BJ (cell line): ENCODE results near the gene ADCY9. TPM values are rescaled to one million over a fixed set of nuclear protein-coding genes. Genes with fewer than 3 reads are reported as not detected.

ENCODE experiments used
- CTCF ChIA-PET: fragments of 350-600 bp; formaldehyde crosslinking; extraction: SDS; loops from one replicate; lab custom pipeline; 2021; ENCODE audit warnings: antibody characterized with exemption, inconsistent platforms; lab: Yijun Ruan, JAX
- POLR2A ChIA-PET: fragments of 300-600 bp; sonication (Branson Sonifier 250); formaldehyde crosslinking; extraction: SDS; loops from one replicate; lab custom pipeline; 2021; ENCODE audit warnings: antibody characterized with exemption; lab: Charles Lee
- DNase-seq: peaks from one replicate; pipeline ENCODE4 v3.0.0-alpha.2; 2011; ENCODE audit warnings: low read depth
- H3K27me3 ChIP-seq: 2 replicates; pipeline ENCODE4 v1.6.0; 2011; ENCODE audit warnings: low read length; ENCODE audit not compliant: control insufficient read depth, insufficient read depth
- H3K36me3 ChIP-seq: 2 replicates; pipeline ENCODE4 v1.5.1; 2011; ENCODE audit warnings: low read length; ENCODE audit not compliant: control insufficient read depth, insufficient read depth
- H3K4me3 ChIP-seq: 2 replicates; pipeline ENCODE4 v1.5.1; 2011; ENCODE audit warnings: low read depth, mild to moderate bottlenecking, control low read depth, low read length
- CTCF ChIP-seq: IDR thresholded peaks from 2 replicates; pipeline ENCODE4 v1.5.1; 2011; ENCODE audit warnings: low read depth, mild to moderate bottlenecking, control low read depth, inconsistent platforms, low read length, moderate library complexity; ENCODE audit not compliant: insufficient read depth
- polyA plus RNA-seq: library from polyadenylated mRNA; depleted of rRNA; stranded (reverse); fragments of >200 nt; gene quantifications from 2 replicates; pipeline ENCODE4 v1.2.3, GENCODE V29; 2011

ADCY9 gene
- polyA plus RNA-seq, 1 experiment, result 28.2 TPM

DNA sequence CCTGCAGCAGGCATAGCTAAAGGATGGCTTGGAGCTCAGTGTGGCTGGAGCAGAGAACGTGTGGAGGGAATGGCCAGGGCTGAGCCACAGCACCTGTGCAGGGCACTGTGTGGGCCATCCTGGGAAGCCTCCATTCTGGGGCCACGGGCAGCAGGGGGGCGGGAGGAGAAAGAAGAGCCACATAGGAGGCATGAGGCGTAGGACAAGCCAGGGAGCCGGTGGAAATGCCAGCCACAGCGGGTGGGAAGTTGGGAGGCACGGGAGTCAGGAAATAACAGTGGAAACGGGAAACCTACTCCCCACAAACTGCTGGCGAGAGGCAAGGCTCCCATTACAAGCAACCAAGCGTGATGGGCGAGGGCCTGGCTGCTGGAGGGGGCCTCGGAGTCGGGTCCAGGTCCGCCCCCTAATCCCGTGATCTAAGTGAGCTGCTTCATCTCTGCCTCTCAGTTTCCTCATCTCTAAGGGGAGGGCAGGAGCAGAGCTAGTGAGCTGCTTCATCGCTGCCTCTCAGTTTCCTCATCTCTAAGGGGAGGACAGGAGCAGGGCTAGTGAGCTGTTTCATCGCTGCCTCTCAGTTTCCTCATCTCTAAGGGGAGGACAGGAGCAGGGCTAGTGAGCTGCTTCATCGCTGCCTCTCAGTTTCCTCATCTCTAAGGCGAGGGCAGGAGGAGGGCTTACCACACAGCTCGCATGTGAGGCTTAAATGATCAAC, 104.9 kb downstream of the ADCY9 start:
- POLR2A ChIA-PET, result no interaction called here
- CTCF ChIA-PET, result no interaction called here
- no peak overlapping the region for H3K4me3 ChIP-seq
- DNase-seq, result no peak
- no peaks in the 10 kb centered on the region for H3K27me3 ChIP-seq
- H3K36me3 ChIP-seq, result peaks cover 2% of the 10 kb centered on the region; the same call in 1 of the 2 replicates
- no peak for TF ChIP-seq CTCF

DNA sequence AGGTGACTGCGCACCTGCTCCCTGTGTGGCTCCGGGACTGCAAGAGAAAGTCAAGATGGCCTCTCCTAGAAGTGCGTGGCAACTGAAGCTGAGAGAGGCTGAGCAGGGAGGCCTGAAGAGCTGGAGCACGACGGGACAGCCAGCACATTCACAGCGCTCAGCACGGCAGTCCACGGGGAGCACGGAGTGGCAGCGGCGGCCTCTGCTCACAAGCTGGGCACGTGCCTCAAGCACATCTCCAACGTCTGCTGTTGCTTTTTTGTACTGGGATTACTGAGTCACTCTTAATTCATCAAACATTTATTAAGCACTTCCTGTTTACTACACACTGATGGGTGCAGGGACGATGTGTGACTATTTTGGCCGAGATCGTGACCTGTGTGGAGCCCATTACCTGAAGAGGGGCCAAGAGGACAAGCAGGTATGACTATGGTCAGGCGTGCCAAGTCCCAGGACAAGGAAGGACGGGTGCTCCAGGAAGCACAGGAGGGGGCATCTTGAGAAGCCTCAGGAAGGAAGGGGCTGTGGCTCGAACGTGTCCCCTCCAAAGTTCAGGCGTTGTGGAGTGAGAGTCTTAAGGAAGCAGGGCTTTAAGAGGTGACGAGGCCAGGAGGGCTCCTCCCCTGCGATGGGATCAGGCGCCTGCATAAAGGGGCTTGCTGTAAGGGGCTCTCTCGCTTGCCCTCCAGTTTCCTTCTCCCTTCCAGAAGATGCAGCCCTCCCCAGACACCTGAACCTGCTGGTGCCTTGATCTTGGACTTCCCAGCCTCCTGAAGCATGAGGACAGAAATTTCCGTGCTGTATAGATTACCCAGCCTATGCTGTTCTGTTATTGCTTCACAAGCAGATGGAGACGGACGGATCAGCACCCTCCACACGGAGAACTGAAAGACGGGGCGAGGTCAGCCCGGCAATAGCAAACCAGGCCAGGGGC, 105.8 kb downstream of the ADCY9 start:
- Histone ChIP-seq H3K27me3 (no peaks in the 10 kb centered on the region), H3K4me3 (no peak overlapping the region), H3K36me3 (peaks cover 2% of the 10 kb centered on the region; the same call in 1 of the 2 replicates)
- no peak for DNase-seq
- POLR2A ChIA-PET, result no interaction called here
- TF ChIP-seq CTCF, result no peak
- CTCF ChIA-PET, result no interaction called here

DNA sequence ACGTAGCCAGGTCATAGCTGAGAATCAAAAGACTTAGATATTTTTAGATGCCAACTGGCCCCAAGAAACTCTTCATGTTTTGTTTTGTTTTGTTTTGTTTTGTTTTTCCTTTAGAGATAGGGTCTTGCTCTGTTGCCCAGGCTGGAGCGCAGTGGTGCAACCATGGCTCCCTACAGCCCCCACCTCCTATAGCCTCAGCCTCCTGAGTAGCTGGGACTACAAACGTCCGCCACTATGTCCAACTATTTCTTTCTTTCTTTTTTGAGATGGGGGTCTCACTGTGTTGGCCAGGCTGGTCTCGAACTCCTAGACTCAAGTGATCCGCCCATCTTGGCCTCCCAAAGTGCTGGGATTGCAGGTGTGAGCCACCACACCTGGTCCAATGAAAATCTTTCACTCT, 107.1 kb downstream of the ADCY9 start:
- POLR2A ChIA-PET, result no interaction called here
- Histone ChIP-seq H3K4me3 (no peak overlapping the region), H3K36me3 (peaks cover 4% of the 10 kb centered on the region; the same call in 1 of the 2 replicates), H3K27me3 (no peaks in the 10 kb centered on the region)
- CTCF ChIA-PET, result interaction anchor here (1.0 kb wide), 1 partner anchor 9 kb away, joined by 4 read pairs; no protein-coding TSS in a partner anchor
- no peak for DNase-seq
- TF ChIP-seq CTCF, result no peak

DNA sequence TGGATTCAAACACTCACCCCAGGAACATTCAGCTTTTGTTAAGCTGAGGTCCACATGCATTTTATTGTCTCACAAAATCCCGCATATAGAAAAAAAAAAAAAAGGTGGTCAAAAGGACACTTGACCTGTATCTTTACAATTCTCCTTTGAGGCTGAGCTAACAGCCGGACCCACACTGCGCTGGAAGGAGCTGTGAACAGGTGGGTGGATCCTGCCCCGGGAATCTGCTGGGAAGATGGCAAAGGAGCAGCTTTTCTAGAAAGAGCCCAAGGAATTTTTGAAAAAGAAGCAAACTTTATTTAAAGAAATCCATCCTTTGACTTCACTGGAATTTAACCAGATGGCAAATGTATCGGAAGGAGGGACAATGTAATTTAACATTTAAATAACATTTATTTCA, 108.1 kb downstream of the ADCY9 start:
- ChIA-PET POLR2A (interaction anchor here (0.5 kb wide), 1 partner anchor 32 kb away, joined by 5 read pairs; no protein-coding TSS in a partner anchor), CTCF (no interaction called here)
- H3K36me3 ChIP-seq, result peaks cover 4% of the 10 kb centered on the region; the same call in 1 of the 2 replicates
- no peaks in the 10 kb centered on the region for H3K27me3 ChIP-seq
- H3K4me3 ChIP-seq, result no peak overlapping the region
- no peak for DNase-seq
- no peak for TF ChIP-seq CTCF

DNA sequence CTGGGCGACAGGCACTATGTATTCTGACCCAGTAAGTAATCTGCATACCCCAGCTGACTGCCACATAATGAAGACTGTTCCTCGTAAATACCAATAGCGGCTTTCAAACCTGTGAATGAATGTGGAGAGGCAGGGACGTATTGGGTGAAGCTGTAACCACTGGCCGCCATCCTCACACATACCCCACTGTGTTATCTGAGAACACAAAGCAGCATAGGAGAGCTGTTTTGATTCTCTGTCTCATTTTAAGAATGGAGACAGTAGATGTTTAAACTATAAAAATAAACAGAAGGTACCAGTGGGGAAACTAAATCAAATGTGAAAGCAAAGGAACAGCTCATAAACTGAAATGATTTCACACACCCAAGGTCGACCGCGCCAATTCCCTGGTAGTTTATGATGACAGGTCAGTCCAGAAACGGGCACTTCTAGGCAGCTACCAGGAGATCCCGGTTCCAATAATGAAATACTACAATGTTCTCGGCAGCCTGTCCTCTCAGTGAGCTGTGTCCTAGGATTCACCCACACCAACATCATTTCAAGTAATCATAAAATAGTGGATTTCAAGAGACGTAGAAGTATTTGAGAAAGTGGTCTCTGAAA, 109.7 kb downstream of the ADCY9 start:
- no peaks in the 10 kb centered on the region for H3K27me3 ChIP-seq
- no peak for DNase-seq
- CTCF ChIA-PET, result interaction anchor here (1.0 kb wide), 1 partner anchor 109 kb away, joined by 3 read pairs; no protein-coding TSS in a partner anchor
- no peak overlapping the region for H3K4me3 ChIP-seq
- TF ChIP-seq CTCF, result no peak
- peaks cover 4% of the 10 kb centered on the region; the same call in 1 of the 2 replicates for H3K36me3 ChIP-seq
- POLR2A ChIA-PET, result no interaction called here
